KBM-7 (cell line): ENCODE results near the gene GNAI3.

Experiments used
- DNase-seq: peaks from one replicate; pipeline ENCODE4 v3.0.0-alpha.2; 2015
- in situ Hi-C: fragments of 300-500 bp; cut with MboI; formaldehyde crosslinking; loops from 2 replicates; pipeline ENCODE4 v1.14.3; 2020; ENCODE audit warnings: low sequenced_read_pairs, low pct_unique_long_range_greater_than_20kb, mixed read lengths

Gene GNAI3

GRCh38 chr1:109541102-109541501 is 7.3 kb upstream of the GNAI3 start:
- no peak for DNase-seq
- in situ Hi-C loops: loop anchor here (10.0 to 25.0 kb wide), 3 partner anchors 94 to 446 kb away; partner anchors contain the start of gene AHCYL1

- DNase-seq: no peak
- in situ Hi-C loops: loop anchor here (10.0 to 25.0 kb wide), 3 partner anchors 92 to 445 kb away; partner anchors contain the start of gene AHCYL1
Observed at GRCh38 chr1:109542657-109543056, 5.8 kb upstream of the GNAI3 start.

- in situ Hi-C loops: loop anchor here (10.0 to 25.0 kb wide), 3 partner anchors 91 to 444 kb away; partner anchors contain the start of gene AHCYL1
Observed at GRCh38 chr1:109543283-109543987, 5.0 kb upstream of the GNAI3 start.

DNA sequence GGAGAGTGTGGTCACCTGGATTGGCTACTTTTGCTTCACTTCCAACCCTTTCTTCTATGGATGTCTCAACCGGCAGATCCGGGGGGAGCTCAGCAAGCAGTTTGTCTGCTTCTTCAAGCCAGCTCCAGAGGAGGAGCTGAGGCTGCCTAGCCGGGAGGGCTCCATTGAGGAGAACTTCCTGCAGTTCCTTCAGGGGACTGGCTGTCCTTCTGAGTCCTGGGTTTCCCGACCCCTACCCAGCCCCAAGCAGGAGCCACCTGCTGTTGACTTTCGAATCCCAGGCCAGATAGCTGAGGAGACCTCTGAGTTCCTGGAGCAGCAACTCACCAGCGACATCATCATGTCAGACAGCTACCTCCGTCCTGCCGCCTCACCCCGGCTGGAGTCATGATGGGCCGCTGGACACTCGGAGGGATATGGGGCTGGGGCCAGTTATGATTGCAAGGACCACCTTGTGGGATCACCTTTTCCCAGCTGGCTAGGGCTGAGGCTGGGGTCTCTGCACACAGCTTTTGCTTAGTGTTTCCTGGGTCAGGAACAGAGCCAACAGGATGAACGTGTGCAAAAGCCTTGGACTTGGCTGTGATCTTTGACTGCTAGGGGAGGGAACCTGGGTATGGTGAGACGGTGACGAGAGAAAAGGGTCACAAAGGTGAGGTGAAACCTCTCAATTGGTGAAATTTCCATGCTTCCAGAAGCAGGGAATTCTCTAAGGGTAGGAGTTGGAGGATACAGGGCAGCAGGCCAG is 4.3 kb upstream of the GNAI3 start:
- no peak for DNase-seq
- in situ Hi-C loops: loop anchor here (10.0 to 25.0 kb wide), 3 partner anchors 91 to 443 kb away; partner anchors contain the start of gene AHCYL1

More at GRCh38 chr1:109543283-109543987, 5.0 kb upstream of the GNAI3 start:
- no peak for DNase-seq

DNA sequence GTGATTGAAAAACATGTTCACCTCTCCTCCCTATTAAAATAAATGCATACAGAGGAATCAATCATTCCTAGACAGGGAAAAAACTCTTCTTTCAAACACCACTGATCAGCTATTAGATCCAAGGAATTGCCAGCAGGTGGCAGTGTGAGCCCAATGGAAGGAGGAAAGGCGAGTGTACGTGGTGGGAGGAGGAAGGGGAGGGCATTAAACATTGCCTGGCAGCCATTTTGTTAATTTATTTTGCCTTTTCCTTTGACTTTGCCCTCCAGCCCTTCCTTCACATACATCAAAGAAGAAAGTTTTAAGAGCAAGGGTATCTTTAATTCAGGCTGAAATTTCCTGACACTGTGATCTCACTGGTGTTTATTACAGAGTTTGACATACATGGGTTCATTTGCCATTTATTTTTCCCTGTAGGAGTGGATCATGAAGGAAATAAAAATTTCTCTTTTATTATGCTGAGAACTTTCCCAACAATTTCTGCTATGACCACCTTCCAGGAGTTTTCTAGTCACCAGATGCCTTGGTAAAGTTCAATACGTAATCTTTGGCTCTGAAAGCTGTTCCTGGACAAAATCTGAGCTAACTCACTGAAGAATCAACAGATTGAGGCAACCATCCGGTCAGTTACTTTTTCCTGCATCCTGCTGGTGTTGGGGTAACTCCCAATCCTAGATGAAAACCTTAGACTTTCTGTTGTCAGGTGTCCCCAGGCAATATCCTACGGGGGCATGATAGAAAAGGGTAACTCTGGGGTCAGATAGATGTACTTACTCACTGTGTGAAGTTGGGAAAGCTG is 1.9 kb upstream of the GNAI3 start:
- in situ Hi-C loops: loop anchor here (10.0 to 25.0 kb wide), 3 partner anchors 88 to 441 kb away; partner anchors contain the start of gene AHCYL1
- DNase-seq: peak; percentile 91

DNA sequence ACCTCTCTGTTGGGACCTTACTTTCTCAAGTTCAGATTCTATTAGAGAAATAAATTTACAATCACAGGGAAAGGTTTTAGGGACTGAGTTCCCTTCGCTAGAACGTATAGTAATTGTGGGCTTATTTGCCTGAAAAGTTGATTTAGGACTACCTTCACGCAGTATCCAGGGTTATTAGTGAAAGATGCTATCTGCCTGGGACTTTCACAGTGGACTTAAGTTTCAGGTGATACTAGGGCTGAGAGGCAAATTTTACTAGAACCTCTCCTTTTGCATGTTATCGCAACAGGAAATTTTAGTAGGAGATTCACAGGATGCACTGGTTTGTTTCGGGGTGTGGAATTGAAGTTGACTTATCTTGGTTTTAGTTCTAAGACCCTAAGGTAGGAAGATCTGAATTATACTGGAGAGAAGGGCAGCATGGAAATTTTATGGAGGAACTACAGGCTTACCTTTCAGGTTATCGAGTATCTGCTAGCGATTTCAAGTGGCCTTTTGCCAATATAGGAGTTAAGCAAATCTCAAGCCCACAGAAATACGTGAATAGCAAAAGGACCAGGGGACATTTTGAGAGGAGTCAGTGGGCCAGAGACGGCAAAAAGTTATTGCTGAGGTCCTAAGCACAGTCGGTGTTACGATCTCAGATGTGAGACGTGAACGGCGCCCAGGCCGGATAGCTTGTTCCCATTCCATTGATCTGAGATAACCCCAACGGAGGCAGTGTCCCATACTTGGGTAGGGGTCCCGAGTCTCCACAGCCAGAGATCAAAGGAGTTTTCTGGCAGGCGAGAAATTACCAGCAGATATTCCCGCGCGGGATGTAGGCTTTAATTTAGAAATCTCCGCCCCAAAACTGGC is 723 bp upstream of the GNAI3 start:
- no peak for DNase-seq
- in situ Hi-C loops: loop anchor here (10.0 to 25.0 kb wide), 3 partner anchors 87 to 440 kb away; partner anchors contain the start of gene AHCYL1

GRCh38 chr1:109556563-109556962 is 8.1 kb downstream of the GNAI3 start:
- in situ Hi-C loops: no loop called here
- DNase-seq: no peak

DNA sequence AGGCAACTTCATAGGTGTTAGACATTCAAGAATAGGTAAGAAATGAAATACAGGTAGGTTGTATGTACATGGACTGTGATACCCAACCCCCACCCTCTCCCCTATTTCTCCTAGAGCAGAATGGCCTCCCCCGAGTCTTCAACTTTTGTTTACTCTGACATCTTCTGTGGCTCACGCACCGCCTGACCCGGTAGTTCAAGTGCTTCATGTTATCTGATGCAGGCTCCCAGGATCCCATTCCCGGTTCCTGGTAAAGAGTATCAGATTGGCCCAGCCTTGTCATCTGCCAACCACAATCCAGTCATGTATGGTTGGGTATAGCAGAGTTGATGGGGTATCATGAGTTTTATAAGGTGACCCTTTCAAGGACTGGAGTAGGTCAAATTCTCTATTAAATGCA is 9.1 kb downstream of the GNAI3 start:
- in situ Hi-C loops: no loop called here
- no peak for DNase-seq

- in situ Hi-C loops: no loop called here
Observed at GRCh38 chr1:109559995-109560394, 11.6 kb downstream of the GNAI3 start.

GRCh38 chr1:109564194-109564878 is 15.9 kb downstream of the GNAI3 start:
- DNase-seq: no peak
- in situ Hi-C loops: no loop called here

More at GRCh38 chr1:109559995-109560394, 11.6 kb downstream of the GNAI3 start:
- DNase-seq: no peak

DNA sequence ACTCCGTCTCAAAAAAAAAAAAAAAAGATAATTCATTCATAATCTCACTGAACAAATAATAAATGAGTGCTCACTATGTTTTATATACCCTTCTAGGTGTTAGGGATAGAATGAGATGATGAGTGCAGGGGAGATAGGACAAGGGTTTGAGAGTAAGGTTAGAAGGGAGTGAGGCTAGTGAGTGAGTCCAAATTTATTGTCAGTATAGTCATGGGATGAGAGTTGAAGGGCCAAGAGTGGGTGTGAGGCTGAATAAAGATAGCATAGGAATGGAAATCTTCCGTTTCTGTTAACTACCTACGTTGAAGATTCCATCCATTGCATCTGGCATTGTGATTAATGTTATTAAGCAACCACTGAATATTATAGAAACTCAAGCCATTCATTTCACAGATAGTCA is 16.8 kb downstream of the GNAI3 start:
- in situ Hi-C loops: no loop called here

GRCh38 chr1:109566982-109567381 is 18.6 kb downstream of the GNAI3 start:
- no peak for DNase-seq
- in situ Hi-C loops: no loop called here

More for the DNA sequence above, 16.8 kb downstream of the GNAI3 start:
- no peak for DNase-seq

DNA sequence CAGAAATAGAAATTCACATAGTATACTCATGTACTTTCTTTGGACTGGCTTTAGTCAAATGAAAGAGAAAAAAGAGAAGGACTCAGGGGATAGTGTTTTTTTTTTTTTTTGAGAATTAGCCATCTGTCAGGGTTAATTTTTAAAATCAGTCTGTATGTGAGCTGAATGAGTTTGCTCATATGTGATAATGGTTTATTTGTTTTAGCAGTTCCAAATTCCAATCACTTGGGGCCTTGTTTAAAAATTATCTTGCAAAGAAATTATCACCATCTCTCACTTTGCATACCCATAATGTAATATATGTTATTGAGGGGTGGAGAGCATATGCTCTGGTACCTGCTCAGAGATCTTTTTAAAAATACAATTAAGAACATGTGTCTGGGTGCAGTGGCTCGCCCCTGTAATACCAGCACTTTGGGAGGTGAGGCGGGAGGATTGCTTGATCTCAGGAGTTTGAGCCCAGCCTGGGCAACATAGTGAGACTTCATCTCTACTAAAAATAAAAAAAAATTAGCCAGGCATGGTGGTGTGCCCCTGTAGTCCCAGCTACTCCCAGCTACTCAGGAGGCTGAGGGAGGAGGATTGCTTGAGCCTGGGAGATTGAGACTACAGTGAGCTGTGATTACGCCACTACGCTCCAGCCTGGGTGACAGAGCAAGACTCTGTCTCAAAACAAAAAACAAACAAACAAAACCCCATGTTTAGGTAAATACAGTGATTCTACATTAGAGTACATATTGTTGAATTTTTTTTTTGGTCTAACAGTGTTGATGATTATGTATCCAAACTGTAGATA is 19.7 kb downstream of the GNAI3 start:
- DNase-seq: no peak
- in situ Hi-C loops: no loop called here

DNA sequence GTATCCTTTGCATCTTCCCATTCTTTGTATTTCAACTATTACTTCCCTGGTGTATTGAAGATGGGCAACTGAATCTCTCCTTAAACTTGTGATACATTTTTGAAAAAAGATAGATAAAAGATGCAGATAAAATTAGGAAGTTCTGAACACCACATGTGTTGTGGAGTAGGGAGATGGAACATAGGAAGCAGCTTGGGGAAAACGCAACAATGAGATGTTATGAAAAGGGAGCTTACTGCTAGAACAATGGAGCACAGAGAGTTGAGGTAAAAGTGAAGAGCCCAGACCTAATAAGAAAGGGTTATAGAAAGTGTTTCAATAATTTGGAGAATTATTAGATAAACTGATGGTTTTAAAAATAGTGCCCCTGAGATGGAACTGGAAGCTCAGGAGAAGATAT is 20.9 kb downstream of the GNAI3 start:
- in situ Hi-C loops: no loop called here
- no peak for DNase-seq

- no peak for DNase-seq
- in situ Hi-C loops: no loop called here
Observed at GRCh38 chr1:109570414-109570813, 22.0 kb downstream of the GNAI3 start.

DNA sequence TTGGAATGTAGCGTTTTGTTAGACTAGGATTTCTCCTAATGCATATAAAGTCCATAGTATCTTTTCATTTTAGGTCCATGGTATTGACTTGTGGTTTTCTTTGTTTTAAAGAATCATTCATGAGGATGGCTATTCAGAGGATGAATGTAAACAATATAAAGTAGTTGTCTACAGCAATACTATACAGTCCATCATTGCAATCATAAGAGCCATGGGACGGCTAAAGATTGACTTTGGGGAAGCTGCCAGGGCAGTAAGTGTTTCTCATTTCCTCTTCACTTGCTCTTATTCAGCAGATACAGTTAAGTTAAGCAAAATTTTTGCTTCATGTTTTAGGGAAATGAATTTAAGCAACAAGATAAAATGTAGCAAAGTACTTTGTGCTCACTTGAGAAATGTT is 25.4 kb downstream of the GNAI3 start:
- in situ Hi-C loops: no loop called here
- DNase-seq: peak; percentile 14

GRCh38 chr1:109578947-109579443 is 30.6 kb downstream of the GNAI3 start:
- in situ Hi-C loops: no loop called here
- DNase-seq: no peak
